SK-N-SH (cell line): Measurements from ENCODE around the gene TXNDC16. TPM values are rescaled to one million over a fixed set of nuclear protein-coding genes. Genes with fewer than 3 reads are reported as not detected.

Experiments
- CTCF ChIA-PET: fragments of 300-600, 350-600 bp; formaldehyde crosslinking; extraction: SDS; loops from one replicate; lab custom pipeline; 2021; lab: Yijun Ruan, JAX
- POLR2A ChIA-PET: fragments of 350-600 bp; sonication (Branson Sonifier 250); formaldehyde crosslinking; extraction: SDS; loops from one replicate; lab custom pipeline; 2020; ENCODE audit warnings: antibody characterized with exemption, inconsistent platforms; lab: Yijun Ruan, JAX
- DNase-seq: peaks from one replicate; pipeline ENCODE4 v3.0.0; 2012
- H2AFZ ChIP-seq: fragments of 200-600 bp; sonication (generic); 2 replicates; pipeline ENCODE4 v1.8.1; 2016; ENCODE audit warnings: antibody characterized with exemption, mild to moderate bottlenecking, low read depth
- H3F3A ChIP-seq: fragments of 200-600 bp; sonication (generic); replicated peaks from 2 replicates; pipeline ENCODE3; 2016; ENCODE audit warnings: antibody characterized with exemption, mild to moderate bottlenecking; ENCODE audit not compliant: insufficient read depth
- H3K27ac ChIP-seq, 2 experiments: fragments of 200-500 bp in 1 of 2; fragments of 200-600 bp in 1 of 2; sonication (Bioruptor generic) in 1 of 2; sonication (generic), shearing (Covaris generic) in 1 of 2; 2 replicates each; pipeline versions ENCODE4 v1.5.1 to v1.6.1; 2014 to 2016; ENCODE audit warnings: low read depth in 2 of 2, inconsistent platforms in 1 of 2, low read length in 1 of 2, mild to moderate bottlenecking in 1 of 2, mixed read lengths in 1 of 2
- H3K27me3 ChIP-seq: fragments of 200-600 bp; sonication (generic), shearing (Covaris generic); 2 replicates; pipeline ENCODE4 v1.6.1; 2016; ENCODE audit warnings: mixed run types; ENCODE audit not compliant: insufficient read depth
- H3K36me3 ChIP-seq, 2 experiments: fragments of 200-500 bp in 1 of 2; fragments of 200-600 bp in 1 of 2; sonication (Bioruptor generic) in 1 of 2; sonication (generic) in 1 of 2; replicated peaks in 1 of 2; 2 replicates each; pipeline versions ENCODE3 to v1.5.1; 2014 to 2016; ENCODE audit warnings: low read length in 1 of 2, mild to moderate bottlenecking in 1 of 2; ENCODE audit not compliant: insufficient read depth in 2 of 2, control insufficient read depth in 1 of 2
- H3K4me1 ChIP-seq, 2 experiments: fragments of 200-500 bp in 1 of 2; fragments of 200-600 bp in 1 of 2; sonication (Bioruptor generic) in 1 of 2; sonication (generic), shearing (Covaris generic) in 1 of 2; 2 replicates each; pipeline versions ENCODE4 v1.5.1 to v1.6.1; 2014 to 2016; ENCODE audit warnings: low read depth in 1 of 2, low read length in 1 of 2, mixed run types in 1 of 2; ENCODE audit not compliant: insufficient read depth in 2 of 2, control insufficient read depth in 1 of 2
- H3K4me2 ChIP-seq: fragments of 200-600 bp; sonication (generic), shearing (Covaris generic); 2 replicates; pipeline ENCODE4 v1.6.1; 2017; ENCODE audit warnings: mixed run types
- H3K4me3 ChIP-seq, 2 experiments: fragments of 200-500 bp in 1 of 2; fragments of 200-600 bp in 1 of 2; sonication (Bioruptor generic) in 1 of 2; sonication (generic), shearing (Covaris generic) in 1 of 2; 2 replicates each; pipeline versions ENCODE4 v1.5.1 to v1.8.1; 2014 to 2016; ENCODE audit warnings: low read depth in 2 of 2, inconsistent platforms in 1 of 2, low read length in 1 of 2, mild to moderate bottlenecking in 1 of 2, mixed read lengths in 1 of 2, moderate library complexity in 1 of 2
- H3K79me2 ChIP-seq: fragments of 200-600 bp; sonication (generic); 2 replicates; pipeline ENCODE4 v1.8.1; 2017; ENCODE audit warnings: mild to moderate bottlenecking; ENCODE audit not compliant: insufficient read depth
- H3K9ac ChIP-seq: fragments of 200-600 bp; sonication (generic); 2 replicates; pipeline ENCODE4 v1.6.1; 2017; ENCODE audit warnings: mixed run types
- H3K9me2 ChIP-seq: fragments of 200-600 bp; sonication (generic); 2 replicates; pipeline ENCODE4 v1.6.1; 2017; ENCODE audit warnings: mixed run types
- H3K9me3 ChIP-seq: fragments of 200-600 bp; sonication (generic); 2 replicates; pipeline ENCODE4 v1.6.1; 2017; ENCODE audit warnings: mixed run types, mild to moderate bottlenecking, moderate library complexity
- H4K20me1 ChIP-seq: fragments of 200-600 bp; sonication (generic); 2 replicates; pipeline ENCODE4 v1.6.1; 2017; ENCODE audit warnings: mild to moderate bottlenecking, mixed run types; ENCODE audit not compliant: insufficient read depth
- EZH2phosphoT487 ChIP-seq: fragments of 200-600 bp; sonication (generic); IDR thresholded peaks from 2 replicates; pipeline ENCODE4 v1.6.1; 2017; ENCODE audit warnings: low read depth, mixed run types, mild to moderate bottlenecking, antibody characterized with exemption, moderate library complexity, borderline replicate concordance
- NFIC ChIP-seq: IDR thresholded peaks from 2 replicates; pipeline ENCODE4 v1.4.0; 2012; ENCODE audit warnings: borderline replicate concordance
- POLR2AphosphoS5 ChIP-seq: IDR thresholded peaks from 2 replicates; pipeline ENCODE4 v1.6.1; 2012; ENCODE audit warnings: low read depth, low read length
- SMC3 ChIP-seq: IDR thresholded peaks from 2 replicates; pipeline ENCODE4 v1.6.1; 2012; ENCODE audit warnings: low read depth, low read length, improper control_type of control experiment
- TCF12 ChIP-seq: IDR thresholded peaks from 2 replicates; pipeline ENCODE4 v1.4.0; 2012
- YY1 ChIP-seq: IDR thresholded peaks from 2 replicates; pipeline ENCODE4 v1.4.0; 2012; ENCODE audit warnings: low read depth, mild to moderate bottlenecking
- WGBS: methylation state at CpG from one replicate; pipeline ENCODE4 v1.1.6; 2017; ENCODE audit warnings: low lambda C conversion rate; 5-methylcytosine and 5-hydroxymethylcytosine counted together
- polyA plus RNA-seq, 3 experiments: library from polyadenylated mRNA; depleted of rRNA; stranded (reverse); fragments of >200 nt; gene quantifications; 2 replicates each; pipeline ENCODE4 v1.2.3, GENCODE V29; 2012
- TF ChIP-seq, protein P1 (sequence below): IDR thresholded peaks from 2 replicates; pipeline ENCODE4 v1.6.1; 2012; ENCODE audit warnings: mild to moderate bottlenecking, low read depth, low read length, moderate library complexity
- TF ChIP-seq, protein P2 (sequence below): IDR thresholded peaks from 2 replicates; pipeline ENCODE4 v1.4.0; 2012; ENCODE audit warnings: low read depth, borderline replicate concordance

TXNDC16 gene
- polyA plus RNA-seq, 1 of the 3 experiments (the other 2 are of a cell fraction): 0.95 TPM

DNA sequence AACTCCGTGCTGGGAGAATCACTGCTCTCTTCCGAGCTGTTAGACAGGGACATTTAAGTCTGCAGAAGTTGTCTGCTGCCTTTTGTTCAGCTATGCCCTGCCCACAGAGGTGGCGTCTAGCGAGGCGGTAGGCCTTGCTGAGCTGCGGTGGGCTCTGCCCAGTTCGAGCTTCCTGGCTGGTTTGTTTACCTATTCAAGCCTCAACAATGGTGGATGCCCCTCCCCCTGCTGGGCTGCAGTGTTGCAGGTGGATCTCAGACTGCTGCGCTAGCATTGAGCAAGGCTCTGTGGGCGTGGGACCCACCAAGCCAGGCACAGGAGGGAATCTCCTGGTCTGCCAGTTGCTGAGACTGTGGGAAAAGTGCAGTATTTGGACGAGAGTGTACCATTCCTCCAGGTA lies 44.0 kb upstream of the TXNDC16 start:
- H3K4me2 ChIP-seq: no peak overlapping the region
- POLR2A ChIA-PET: no interaction called here
- 73% methylated on average over 10 of the region's 10 CpGs for WGBS

DNA sequence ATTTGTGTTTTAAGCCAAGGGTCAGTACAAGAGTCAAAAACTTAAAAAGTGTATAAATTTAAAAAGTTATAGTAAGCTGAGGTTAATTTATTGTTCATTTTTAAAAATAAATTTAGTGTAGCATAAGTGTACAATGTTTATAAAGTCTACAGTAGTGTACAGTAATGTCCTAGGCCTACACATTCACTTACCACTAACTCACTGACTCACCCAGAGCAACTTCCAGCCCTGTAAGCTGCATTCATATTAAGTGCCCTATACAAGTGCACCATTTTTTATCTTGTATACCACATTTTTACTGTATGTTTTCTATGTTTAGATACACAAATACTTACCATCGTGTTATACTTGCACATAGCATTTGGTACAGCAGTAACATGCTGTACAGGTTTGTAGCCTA lies 38.0 kb upstream of the TXNDC16 start:
- Histone ChIP-seq H3K4me2 (no peak overlapping the region), H3K4me3 (no peak overlapping the region), H3K27me3 (no peaks in the 10 kb centered on the region), H3K9me3 (no peaks in the 10 kb centered on the region), H4K20me1 (no peaks in the 10 kb centered on the region), H3F3A (no peaks in the 10 kb centered on the region), H3K27ac (no peak overlapping the region), H3K79me2 (no peaks in the 10 kb centered on the region), H3K9ac (no peak overlapping the region), H3K9me2 (no peaks in the 10 kb centered on the region), H3K4me1 (no peaks in the 10 kb centered on the region), H2AFZ (no peak overlapping the region)
- POLR2A ChIA-PET: no interaction called here
- 76% methylated on average over 1 of the region's 1 CpG for WGBS
- no peak for DNase-seq
- TF ChIP-seq SMC3 (no peak), POLR2AphosphoS5 (no peak), NFIC (no peak)
- TF ChIP-seq, all 33 proteins: peak for 0
- CTCF ChIA-PET: interaction anchor here (1.4 kb wide), 1 partner anchor 290 kb away, joined by 3 read pairs; no protein-coding TSS in a partner anchor
- no peaks in the 10 kb centered on the region for H3K36me3 ChIP-seq

More for the DNA sequence above, 44.0 kb upstream of the TXNDC16 start:
- H3K79me2 ChIP-seq: no peaks in the 10 kb centered on the region
- H2AFZ ChIP-seq: no peak overlapping the region
- H3K9ac ChIP-seq: no peak overlapping the region
- CTCF ChIA-PET: no interaction called here
- H3K4me1 ChIP-seq: no peaks in the 10 kb centered on the region
- H3F3A ChIP-seq: no peaks in the 10 kb centered on the region
- no peak for DNase-seq
- no peak overlapping the region for H3K4me3 ChIP-seq
- no peak overlapping the region for H3K27ac ChIP-seq
- no peak for TF ChIP-seq YY1
- TF ChIP-seq EZH2phosphoT487: no peak
- TF ChIP-seq, protein P1, sequence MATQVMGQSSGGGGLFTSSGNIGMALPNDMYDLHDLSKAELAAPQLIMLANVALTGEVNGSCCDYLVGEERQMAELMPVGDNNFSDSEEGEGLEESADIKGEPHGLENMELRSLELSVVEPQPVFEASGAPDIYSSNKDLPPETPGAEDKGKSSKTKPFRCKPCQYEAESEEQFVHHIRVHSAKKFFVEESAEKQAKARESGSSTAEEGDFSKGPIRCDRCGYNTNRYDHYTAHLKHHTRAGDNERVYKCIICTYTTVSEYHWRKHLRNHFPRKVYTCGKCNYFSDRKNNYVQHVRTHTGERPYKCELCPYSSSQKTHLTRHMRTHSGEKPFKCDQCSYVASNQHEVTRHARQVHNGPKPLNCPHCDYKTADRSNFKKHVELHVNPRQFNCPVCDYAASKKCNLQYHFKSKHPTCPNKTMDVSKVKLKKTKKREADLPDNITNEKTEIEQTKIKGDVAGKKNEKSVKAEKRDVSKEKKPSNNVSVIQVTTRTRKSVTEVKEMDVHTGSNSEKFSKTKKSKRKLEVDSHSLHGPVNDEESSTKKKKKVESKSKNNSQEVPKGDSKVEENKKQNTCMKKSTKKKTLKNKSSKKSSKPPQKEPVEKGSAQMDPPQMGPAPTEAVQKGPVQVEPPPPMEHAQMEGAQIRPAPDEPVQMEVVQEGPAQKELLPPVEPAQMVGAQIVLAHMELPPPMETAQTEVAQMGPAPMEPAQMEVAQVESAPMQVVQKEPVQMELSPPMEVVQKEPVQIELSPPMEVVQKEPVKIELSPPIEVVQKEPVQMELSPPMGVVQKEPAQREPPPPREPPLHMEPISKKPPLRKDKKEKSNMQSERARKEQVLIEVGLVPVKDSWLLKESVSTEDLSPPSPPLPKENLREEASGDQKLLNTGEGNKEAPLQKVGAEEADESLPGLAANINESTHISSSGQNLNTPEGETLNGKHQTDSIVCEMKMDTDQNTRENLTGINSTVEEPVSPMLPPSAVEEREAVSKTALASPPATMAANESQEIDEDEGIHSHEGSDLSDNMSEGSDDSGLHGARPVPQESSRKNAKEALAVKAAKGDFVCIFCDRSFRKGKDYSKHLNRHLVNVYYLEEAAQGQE: no peak
- TF ChIP-seq TCF12: no peak
- no peak for TF ChIP-seq NFIC
- TF ChIP-seq, protein P2, sequence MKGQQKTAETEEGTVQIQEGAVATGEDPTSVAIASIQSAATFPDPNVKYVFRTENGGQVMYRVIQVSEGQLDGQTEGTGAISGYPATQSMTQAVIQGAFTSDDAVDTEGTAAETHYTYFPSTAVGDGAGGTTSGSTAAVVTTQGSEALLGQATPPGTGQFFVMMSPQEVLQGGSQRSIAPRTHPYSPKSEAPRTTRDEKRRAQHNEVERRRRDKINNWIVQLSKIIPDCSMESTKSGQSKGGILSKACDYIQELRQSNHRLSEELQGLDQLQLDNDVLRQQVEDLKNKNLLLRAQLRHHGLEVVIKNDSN: no peak
- TF ChIP-seq, all 33 proteins: peak for 0
- Histone ChIP-seq H3K9me3 (no peaks in the 10 kb centered on the region), H3K9me2 (no peaks in the 10 kb centered on the region), H3K27me3 (no peaks in the 10 kb centered on the region), H3K36me3 (no peaks in the 10 kb centered on the region), H4K20me1 (no peaks in the 10 kb centered on the region)
